ENCODE measurements around the gene BTBD16.

BTBD16 gene

GRCh38 chr10:122271076-122271475 lies at the start of gene BTBD16:
BTBD16 (plus strand) TSS chr10:122271296; CDS start chr10:122275082, 3,786 bp downstream.
- no peak for DNase-seq (ENCODE audit: low read depth)

DNA sequence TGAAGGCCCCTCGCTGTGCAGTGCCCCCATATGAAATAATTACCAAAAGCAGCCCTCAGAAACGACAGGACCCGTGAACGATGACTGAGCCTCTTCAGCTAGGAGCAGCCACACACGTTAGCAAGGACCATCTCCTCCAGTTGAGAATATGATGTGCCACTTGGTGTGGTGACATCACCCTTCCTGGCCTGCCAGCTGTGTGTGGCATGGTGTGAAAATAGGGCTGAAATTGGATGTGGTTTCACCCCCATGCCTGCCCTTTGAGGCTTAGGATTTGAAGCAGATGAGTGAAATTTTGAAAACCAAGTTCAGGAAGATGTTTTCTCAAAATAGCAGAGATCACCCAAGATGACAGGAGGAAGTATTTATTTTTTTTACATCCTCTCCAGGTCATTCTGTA lies 49.1 kb upstream of the BTBD16 start:
- no peak for DNase-seq (ENCODE audit: low read depth)

DNA sequence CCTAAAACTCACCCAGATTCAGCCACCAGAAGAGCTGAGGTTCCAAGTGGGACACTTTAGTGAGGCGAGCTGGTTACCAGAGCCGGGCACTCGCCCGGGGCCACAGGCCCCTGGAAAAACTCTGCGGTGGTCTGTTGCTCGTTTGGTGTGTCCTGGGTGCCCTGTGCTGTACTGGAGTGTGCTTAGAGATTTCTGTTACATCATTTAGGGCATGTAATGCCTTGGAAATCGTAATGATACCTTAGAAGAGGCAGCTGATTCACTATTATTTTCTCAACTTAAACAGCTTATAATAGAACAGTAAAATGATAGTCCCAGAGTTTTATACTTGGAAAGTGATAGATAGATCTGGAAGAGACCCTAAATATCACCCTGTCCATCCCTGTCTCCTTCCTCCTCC lies 48.5 kb upstream of the BTBD16 start:
- DNase-seq (ENCODE audit: low read depth) = no peak

DNA sequence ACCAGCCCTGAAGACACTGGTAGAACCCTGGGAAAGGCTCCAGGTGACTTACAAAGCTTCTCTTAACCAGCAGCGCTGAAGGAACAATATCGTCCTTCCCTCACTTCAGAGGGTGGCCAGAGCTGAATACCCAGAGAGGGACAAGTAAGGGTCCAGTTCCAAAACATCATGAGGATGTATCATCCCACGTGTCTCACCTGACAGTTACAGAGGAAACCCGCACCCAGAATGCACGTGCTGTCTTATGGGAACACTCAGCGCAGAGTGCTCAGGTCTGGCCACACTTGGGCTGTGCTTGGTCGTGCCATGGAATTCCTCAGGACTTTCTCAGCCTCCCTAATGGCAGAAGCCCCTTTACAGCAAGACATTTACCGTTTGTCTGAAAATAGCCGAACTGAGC lies 46.9 kb upstream of the BTBD16 start:
- no peak for DNase-seq (ENCODE audit: low read depth)

GRCh38 chr10:122225330-122225729 lies 45.8 kb upstream of the BTBD16 start:
- no peak for DNase-seq (ENCODE audit: low read depth)

DNA sequence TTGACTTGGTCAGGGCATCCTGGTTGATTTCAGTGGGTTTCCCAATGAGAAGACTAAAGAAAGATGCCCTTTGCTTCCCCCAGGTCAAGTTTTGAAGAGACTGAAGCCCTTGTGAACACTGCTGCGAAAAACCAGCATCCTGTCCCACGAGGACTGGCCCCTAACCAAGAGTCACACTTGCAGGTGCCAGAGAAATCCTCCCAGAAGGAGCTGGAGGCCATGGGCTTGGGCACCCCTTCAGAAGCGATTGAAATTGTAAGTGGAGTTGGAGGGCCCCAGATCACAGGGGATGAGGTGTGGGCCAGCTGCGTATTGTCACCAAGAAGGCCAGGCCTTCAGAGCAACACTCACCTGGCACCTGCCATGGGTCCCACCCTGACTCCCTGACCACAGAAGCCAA lies 43.3 kb upstream of the BTBD16 start:
- DNase-seq (ENCODE audit: low read depth) = no peak

GRCh38 chr10:122229666-122230065 lies 41.4 kb upstream of the BTBD16 start:
- no peak for DNase-seq (ENCODE audit: low read depth)

DNA sequence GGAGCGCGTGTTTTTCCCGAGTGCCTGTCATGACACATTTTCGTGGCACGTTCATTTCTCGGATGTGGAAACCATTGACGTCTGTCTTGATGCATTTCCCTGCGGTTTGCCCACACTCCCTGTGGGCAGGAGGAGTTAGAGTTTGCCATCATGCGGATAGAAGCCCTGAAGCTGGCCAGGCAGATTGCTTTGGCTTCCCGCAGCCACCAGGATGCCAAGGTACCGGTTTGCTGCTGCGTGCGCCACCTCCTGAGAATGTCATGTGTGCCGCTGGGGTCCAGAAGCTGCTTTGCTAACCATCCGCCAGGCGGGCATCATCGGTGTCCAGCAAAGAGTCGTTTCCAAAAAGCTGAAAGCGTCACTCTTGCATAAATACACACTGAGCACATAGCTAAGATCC lies 40.9 kb upstream of the BTBD16 start:
- no peak for DNase-seq (ENCODE audit: low read depth)

DNA sequence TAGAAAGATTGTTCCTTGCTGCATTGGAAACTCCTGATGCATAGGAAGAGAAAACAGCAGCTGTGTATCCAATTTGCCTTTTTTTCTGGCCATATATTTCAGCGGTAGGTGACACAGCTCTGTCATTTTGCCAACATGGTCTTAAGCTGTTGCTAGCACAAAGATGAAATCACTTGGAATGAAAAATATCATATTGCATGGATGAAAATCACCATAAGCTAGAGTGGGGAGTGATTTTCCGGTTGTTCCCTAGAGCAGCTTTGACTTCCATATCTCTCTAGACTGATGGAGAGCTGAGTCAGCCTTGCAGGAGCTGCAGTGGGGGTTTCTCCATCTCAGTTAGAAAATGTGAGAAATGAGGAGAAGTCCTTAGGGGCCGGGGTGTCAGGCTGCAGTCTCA lies 38.3 kb upstream of the BTBD16 start:
- DNase-seq (ENCODE audit: low read depth) = peak; percentile 76

GRCh38 chr10:122233857-122234348 lies 37.2 kb upstream of the BTBD16 start:
- DNase-seq (ENCODE audit: low read depth) = no peak

DNA sequence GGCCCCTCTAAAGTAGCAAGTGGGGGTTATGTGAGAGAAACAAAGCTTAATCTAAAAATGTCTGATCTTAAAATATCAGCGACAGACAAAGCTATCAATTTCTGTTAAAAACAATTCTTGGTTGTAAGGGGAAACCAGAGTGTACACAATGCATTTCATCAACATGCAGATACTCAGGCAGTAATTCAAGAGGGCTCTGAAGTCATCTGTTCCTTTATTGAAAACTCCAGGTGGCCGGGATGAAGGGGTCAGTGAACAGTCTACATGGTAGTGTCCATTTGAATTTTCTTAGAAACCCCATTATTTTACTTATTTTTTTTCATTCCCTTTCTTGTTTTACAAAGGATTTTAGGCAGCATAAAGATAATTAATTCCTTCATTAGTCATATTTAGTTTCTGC lies 36.7 kb upstream of the BTBD16 start:
- no peak for DNase-seq (ENCODE audit: low read depth)

DNA sequence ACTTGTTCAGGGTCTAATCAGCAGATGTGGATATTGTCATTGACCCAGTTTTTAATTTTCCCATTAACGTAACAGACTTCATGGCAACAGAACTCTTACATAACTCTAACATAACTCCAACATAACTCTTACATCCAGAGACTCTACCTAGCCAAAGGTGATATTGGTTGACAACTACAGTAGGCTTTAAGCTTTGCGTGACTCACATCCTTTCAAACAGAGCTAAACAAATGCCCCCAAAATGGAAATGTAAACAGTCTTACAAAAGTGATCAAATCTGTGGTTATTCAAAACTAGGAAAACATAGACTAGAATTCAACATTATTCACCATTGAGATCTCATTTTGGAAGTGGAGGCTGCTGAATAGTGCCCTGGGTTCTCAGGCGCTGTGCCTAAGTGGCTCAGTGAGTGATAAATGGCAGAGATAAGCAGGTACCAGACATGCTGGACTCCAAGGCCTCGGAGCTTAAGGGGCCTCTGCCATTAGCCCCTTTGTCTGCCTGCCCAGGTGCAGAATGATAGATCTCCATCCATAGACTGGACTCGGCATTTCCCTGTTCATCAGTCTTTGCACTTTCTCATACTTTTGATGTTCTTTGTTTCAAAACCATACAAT lies 34.3 kb upstream of the BTBD16 start:
- DNase-seq (ENCODE audit: low read depth) = no peak

GRCh38 chr10:122237331-122237990 lies 33.6 kb upstream of the BTBD16 start:
- DNase-seq (ENCODE audit: low read depth) = no peak

DNA sequence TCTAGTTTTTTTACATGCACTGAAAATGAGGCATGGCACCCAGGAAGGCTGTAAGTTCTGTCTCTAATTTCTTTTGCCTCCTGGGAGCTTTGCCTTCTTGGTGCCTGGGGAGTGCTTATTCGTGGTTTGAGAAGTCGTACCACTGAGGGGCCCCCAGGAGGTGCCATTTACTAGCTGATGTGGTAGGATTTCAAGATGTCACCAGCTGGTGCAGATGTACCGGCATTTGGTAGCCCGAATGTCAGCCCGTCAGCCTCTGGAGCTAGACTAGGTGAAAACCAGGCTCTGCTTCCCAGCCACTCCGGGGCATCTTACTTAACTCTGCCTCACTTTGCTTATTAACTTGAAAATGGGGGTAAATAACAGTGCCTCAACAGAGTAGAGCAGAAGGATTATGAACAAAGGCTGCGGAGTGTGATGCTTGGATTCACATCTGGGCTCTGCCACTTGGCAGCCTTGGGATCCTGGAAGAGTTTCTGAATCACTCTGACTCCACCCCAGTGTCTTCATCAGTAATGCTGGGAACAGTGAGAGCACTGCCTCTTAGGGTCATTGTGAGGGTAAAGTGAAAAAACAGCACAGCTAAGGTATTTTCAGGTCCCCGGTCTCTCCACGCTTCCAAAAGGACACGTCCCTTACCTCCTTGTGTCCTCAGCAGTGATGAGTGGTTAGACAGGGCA lies 31.4 kb upstream of the BTBD16 start:
- DNase-seq (ENCODE audit: low read depth) = no peak

GRCh38 chr10:122240401-122240800 lies 30.7 kb upstream of the BTBD16 start:
- DNase-seq (ENCODE audit: low read depth) = no peak

GRCh38 chr10:122241836-122242235 lies 29.3 kb upstream of the BTBD16 start:
- no peak for DNase-seq (ENCODE audit: low read depth)

DNA sequence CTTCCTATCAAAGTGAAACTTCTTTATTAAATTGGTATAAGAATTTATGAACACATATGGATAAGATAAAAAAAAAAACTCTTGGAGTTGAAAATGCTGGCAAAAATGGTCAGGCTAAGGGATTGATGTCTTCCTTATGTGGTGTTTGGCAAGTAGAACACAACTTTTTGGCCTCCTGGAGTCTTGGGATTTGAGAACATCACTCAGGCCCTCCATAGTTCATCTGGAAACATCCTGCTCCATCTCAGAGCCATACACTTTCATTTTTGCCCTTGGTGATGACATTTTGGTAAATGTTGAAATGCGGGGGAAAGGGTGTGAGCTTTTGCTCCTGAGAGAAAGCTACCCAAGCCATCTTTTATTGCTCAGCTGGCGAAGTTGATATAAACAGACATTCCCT lies 27.5 kb upstream of the BTBD16 start:
- DNase-seq (ENCODE audit: low read depth) = no peak

DNA sequence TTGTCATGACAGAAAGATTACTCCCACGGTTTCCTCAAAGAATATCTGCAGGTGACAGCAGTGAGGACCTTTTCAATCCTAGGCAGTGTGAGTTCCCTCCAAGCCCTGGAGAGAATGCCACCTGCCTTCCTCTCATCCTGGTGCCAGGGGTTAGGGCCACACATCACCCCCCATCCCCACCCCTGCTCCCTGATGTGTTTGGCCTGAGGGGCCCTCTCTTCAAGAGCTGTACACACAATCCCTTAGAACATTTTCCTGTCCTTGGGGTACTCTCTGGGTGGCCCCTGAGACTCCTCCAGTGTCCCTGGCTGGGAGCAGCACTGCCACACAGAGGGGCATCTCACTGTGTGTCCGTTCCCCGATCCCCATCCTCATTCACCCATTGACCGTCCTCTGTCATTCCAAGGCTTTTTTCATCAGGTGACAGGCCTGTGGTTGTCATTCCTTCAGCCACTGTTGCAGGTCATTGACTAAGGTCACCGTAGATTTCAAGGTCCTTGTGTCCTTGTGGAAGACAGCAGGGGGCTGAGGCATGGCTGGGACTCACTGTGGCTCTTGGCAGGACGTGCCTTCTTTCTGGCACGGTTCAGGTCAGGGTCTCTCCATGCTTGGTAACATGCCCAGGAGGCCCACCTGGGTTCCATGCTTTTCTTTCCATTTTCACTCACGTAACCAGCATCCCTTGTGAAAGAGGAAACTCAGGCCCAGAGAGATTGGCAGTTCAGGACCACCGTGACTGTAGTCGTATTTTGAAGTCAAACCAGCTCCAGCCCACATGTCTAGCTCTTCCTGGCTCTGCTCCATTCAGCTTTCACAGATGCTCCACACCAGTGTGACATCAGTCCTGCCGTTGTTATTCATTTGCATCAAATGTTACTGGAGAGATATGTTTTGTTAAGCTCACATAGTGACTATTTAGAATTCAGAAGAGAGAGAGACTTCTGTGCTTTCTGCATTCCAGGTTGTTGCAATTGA lies 26.8 kb upstream of the BTBD16 start:
- DNase-seq (ENCODE audit: low read depth) = no peak

DNA sequence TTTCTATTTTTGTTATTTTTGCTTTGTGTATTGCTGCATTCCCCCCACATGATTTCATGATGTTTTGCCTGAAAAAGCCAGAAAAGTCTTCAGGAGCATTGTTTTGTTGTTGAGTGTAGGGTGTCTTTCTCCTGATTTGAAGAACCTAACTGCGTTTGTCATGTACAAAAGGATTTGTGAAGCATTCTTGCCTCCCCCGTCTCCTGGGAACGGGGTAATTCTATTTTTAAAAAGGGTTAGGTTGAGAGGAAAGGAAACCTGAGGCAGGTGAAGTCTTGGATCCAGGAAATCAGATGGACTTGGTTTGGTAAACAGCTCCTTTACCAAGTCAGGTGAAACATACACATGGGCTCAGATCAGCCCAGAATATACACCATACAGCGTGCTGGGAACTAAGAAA lies 26.0 kb upstream of the BTBD16 start:
- no peak for DNase-seq (ENCODE audit: low read depth)

GRCh38 chr10:122245897-122246296 lies 25.2 kb upstream of the BTBD16 start:
- no peak for DNase-seq (ENCODE audit: low read depth)

DNA sequence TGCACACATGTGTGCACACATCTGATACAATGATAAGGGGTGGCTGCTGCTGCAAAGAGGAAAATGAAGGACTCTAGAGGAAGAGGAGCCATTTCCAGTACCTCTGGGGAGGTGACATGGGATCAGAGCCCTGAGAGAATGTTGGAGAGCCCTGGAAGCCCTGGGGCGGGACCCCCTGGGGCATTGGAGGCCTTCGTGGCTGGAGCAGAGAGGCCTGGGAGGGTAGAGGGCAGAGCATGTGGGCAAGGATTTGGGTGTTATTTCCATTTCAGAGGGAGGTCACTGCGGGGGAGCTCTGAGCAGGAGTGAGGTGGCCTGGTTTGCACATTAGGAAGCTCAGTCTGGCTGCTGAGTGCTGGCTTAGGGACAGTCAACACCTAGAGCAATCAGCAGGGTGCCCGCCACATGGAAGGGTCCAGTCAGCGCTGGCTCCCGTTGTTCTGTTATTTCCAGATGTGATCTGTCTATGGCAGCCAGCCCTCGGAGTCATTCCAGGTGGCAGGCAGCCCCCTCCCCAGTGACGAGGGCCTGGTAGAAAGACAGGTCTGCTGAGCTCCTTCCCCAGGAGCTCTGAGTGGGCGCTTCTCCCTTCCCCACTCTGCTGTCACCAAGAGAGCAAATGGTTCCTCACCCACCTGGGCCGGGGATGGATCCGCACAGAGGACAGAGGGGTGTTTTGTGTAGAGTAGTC lies 24.1 kb upstream of the BTBD16 start:
- no peak for DNase-seq (ENCODE audit: low read depth)
